HG03175 (cell line): ENCODE measurements around the gene WDR53.
"Not testable (repeated sequence)": the region's sequence is repeated elsewhere in the genome, so short reads cannot be mapped to it uniquely, and the experiment has no call there.

Experiments
- ATAC-seq: cut with Tn5 transposase; IDR thresholded peaks from one replicate; pipeline ENCODE4 v1.9.1; 2021; ENCODE audit warnings: mild to moderate bottlenecking, moderate library complexity; ENCODE audit not compliant: unreplicated experiment

WDR53 gene

GRCh38 chr3:196559826-196560225 lies 8.5 kb downstream of the WDR53 start:
- no peak for ATAC-seq

DNA sequence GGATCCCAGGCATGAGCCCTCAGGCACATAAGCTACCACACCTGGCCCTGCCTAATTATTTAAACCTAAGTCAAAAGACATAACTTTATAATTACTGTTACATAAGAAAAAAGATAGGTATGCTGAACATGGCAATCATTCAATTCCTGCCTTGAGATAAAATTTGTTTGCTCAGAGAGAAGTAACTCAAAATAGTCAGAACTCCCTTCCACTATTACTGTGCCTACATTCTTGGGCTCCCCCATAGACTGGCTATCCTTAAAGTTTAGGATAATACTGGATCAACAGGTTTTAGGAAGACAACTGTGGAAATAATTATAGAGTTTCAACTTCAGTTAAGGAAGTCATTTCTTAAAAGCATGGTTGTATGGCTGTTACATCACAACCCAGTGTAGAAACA lies 9.9 kb downstream of the WDR53 start:
- ATAC-seq, result no peak

DNA sequence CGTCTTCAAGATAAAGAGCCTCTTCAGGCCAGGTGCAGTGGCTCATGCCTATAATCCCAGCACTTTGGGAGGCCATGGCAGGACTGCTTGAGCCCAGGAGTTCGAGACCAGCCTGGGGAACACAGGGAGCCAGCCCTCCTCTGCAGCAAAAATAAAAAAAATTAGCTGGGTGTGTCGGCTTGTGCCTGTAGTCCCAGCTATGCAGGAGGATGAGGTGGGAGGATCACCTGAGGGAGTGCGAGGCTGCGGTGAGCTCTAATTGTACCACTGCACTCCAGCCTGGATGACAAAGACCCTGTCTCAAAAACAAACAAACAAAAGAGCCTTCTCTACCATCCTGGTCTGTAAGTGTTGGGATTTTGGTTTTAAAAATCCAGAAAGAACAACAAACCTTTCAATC lies 11.1 kb downstream of the WDR53 start:
- no peak for ATAC-seq

GRCh38 chr3:196555295-196555694 lies 13.1 kb downstream of the WDR53 start:
- ATAC-seq, result no peak

DNA sequence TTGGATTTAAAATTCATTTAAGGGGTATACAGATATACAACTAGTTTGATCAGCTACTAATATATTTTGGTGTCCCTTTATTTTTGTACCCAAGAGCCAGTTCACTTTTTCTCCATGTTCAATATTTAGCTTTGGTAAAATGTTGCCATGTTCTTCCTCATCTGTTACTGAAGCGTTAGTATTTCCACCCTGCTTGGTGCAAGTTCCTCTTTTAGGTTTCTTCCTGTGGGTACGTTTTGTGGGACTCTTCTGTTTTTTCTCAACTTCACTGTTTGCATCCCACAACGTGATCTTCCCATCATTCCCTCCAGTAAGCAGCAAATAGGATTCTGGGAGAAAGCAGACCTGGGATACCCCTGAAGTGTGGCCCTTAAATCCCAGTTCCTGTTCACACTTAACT lies 14.1 kb downstream of the WDR53 start:
- no peak for ATAC-seq

DNA sequence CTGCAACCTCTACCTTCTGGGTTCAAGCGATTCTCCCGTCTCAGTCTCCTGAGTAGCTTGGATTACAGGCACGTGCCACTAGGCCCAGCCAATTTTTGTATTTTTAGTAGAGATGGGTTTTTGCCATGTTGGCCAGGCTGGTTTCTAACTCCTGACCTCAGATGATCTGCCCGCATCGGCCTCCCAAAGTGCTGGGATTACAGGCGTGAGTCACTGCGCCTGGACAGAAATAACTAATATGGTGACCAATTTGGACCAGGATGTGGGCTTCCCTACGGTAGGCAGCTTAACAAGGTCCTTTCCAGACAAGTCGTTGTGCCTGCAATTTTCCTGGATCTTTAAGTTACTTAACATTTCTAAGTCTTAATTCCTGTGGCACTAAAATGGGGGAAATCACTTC lies 14.8 kb downstream of the WDR53 start:
- ATAC-seq, result no peak

DNA sequence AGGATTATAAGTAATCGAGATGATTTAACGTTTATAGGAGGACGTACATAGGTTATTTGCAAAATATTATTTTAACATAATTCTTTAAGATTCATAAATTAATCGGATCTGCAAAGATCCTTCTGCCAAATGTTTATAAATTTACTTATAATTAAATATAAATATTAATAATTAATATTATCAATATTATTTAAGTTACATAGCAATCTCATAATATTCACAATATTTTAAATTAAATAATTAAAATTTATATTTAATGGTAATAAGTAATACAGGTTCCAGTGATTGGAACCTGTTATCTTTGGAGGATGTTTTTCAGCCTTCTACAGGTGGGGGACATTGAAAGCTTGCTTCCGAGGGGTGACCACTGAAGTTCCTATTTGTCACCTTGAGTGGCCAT lies 16.1 kb downstream of the WDR53 start:
- no peak for ATAC-seq

DNA sequence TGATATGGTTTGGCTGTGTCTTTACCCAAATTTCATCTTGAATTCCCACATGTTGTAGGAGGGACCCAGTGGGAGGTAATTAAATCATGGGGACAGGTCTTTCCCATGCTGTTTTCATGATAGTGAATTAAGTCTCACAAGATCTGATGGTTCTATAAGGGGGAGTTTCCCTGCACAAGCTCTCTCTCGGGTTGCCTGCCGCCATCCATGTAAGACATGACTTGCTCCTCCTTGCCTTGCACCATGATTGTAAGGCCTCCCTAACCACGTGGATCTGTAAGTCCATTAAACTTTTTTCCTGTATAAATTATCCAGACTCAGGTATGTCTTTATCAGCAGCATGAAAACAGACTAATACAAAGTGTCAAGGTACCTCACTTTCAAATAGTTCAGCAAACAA lies 18.2 kb downstream of the WDR53 start:
- ATAC-seq, result not testable (repeated sequence)

GRCh38 chr3:196549312-196549711 lies 19.0 kb downstream of the WDR53 start:
- not testable (repeated sequence) for ATAC-seq

DNA sequence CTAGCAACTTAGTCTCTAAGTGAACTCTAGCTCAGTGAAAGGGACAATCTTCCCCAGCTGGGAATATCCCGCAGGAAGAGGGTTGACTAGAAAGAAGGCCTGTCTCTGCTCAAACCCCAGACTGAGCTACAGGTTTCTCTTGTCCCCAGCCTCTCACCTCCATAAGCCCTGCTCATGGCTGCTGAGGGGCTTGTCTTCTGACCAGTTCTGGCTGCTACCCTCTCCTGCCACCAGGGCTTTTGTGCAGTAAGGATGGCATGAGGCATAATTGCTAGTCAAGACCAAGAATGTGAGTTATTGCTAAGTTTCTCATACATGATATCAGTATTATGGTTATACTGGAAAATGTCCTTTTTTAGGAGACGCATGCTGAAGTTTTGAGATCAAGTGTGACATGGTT lies 21.3 kb downstream of the WDR53 start:
- no peak for ATAC-seq

- ATAC-seq, result no peak
Observed at GRCh38 chr3:196546537-196546936, 21.8 kb downstream of the WDR53 start.

GRCh38 chr3:196544491-196544992 lies 23.8 kb downstream of the WDR53 start:
- no peak for ATAC-seq

GRCh38 chr3:196541684-196542445 lies 26.5 kb downstream of the WDR53 start:
- no peak for ATAC-seq

DNA sequence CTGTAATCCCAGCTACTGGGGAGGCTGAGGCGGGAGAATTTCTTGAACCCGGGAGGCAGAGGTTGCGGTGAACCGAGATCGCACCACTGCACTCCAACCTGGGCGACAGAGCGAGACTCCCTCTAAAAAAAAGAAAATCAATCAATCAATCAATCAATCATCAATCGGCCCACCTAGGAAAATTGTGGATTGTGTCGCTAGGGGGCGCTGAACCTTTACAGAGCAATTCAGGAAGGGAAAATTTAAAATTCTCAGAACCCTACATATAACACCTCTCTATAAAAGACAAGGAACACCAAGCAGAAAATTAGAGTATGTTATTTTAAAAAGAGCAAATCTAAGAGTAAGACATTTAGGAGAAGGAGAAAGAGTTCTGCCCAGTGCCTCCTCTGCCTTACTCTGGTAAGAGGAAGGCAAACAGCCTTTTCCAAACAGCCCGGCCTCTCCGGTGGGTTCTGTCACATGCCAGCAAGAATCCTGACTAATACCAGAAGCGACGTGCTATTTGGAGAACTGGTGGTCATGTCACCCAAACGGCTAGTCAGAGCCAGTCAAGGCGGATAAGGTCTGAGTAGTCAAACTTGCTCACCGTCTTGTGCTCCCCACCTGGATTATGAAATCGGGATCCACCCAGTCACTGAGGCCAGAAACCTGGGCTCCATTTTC lies 30.9 kb downstream of the WDR53 start:
- no peak for ATAC-seq

DNA sequence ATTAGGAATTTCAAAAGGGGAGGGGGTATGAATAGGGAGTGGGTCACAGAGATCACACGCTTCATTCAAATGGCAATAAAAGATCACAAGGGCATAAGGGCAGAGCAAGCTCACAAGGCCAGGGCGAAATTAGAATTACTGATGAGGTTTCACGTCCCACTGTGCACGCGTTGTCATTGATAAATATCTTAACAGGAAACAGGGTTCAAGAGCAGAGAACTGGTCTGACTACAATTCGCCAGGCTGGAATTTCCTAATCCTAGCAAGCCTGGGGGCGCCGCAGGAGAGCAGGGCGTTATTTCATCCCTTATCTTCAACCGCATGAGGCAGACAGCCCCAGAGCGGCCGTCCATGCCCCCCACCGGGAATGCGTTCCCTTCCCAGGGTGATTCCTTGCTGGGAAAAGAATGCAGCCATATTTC lies 35.1 kb downstream of the WDR53 start:
- ATAC-seq, result no peak

DNA sequence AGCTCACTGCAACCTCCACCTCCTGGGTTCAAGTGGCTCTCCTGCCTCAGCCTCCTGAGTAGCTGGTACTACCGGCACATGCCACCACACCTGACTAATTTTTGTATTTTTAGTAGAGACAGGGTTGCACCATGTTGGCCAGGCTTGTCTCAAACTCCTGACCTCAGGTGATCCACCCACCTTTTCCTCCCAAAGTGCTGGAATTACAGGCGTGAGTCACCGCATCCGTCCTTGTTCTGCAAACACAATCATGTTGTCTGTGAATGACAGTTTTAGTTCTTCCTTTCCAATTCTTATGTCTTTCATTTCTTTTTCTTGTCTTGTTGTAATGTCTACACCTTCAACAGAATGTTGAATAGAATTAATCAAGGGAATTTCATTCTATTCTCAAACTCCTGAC lies 36.9 kb downstream of the WDR53 start:
- ATAC-seq, result no peak

DNA sequence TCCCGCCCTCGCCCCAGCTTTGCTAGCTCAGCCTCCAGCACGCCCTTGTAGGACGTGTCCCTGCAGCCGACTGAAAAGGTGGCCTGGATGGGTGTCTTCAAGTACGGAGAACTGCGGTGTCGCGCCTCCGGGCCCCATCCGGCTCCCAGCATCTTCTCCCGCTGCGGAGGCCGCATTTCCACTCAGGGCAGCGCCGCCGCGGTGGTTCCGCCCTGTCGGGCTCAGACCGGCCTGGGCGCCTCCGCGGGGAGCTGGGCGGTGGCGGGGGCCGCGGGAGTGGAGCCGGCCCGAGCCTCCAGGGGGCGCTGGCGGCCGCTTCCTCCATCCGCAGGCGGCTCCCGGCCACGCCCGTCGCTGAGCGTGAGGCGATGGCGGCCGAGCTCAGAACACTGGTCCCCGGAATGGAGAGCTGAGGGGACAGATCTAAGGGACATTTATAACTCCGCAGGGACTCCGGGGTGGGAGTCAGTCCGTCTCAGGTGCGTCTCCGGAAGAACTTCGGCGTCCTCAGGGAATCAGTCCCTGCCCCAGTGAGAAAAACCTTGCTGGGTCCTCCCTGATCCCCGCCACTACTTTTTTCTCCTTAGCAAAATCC lies 39.6 kb downstream of the WDR53 start:
- peak; percentile 76 for ATAC-seq

GRCh38 chr3:196525141-196525540 lies 43.2 kb downstream of the WDR53 start:
- ATAC-seq, result no peak

DNA sequence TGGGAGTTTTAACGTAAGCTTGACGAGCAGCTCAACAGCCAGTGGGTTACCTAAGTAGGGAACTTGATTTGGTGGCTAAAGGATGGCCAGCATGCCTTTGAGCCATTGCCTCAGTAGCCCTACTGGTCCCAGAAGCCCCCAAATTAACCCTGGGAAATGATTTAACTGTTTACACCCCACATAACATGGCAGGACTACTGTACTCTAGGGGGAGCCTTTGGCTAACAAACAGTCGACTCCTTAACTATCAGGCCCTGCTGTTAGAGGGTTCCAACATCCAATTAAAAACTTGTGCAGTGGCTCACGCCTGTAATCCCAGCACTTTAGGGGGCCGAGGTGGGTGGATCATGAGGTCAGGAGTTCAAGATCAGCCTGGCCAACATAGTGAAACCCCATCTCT lies 43.8 kb downstream of the WDR53 start:
- ATAC-seq, result no peak

GRCh38 chr3:196523841-196524240 lies 44.5 kb downstream of the WDR53 start:
- no peak for ATAC-seq

- ATAC-seq, result not testable (repeated sequence)
Observed at GRCh38 chr3:196521291-196521690, 47.1 kb downstream of the WDR53 start.

- no peak for ATAC-seq
Observed at GRCh38 chr3:196519718-196520082, 48.7 kb downstream of the WDR53 start.
